Natural killer cell (primary cell): ENCODE measurements around the gene CACNA1C. TPM values are rescaled to one million over a fixed set of nuclear protein-coding genes. Genes with fewer than 3 reads are reported as not detected.

Experiments used
- ATAC-seq, 3 donors: fragments of 150-1000 bp in 2 of 3; fragments of 200-7000 bp in 1 of 3; cut with Tn5 transposase; 1 replicate in 1 of 3; 2 replicates in 2 of 3; pipeline ENCODE4 v1.10.0; 2021; ENCODE audit warnings: mild to moderate bottlenecking in 2 of 3, moderate library complexity in 2 of 3
- DNase-seq, 2 donors: peaks; one replicate each; pipeline versions ENCODE4 v3.0.0 to v3.0.0-alpha.2; 2013 to 2021; ENCODE audit warnings: mixed read lengths in 1 of 2
- H3K27ac ChIP-seq: one replicate; pipeline ENCODE4 v1.5.1; 2013; ENCODE audit warnings: mild to moderate bottlenecking, low read length
- H3K27me3 ChIP-seq: one replicate; pipeline ENCODE4 v1.6.1; 2013; ENCODE audit warnings: low read length; ENCODE audit not compliant: control insufficient read depth, insufficient read depth
- H3K36me3 ChIP-seq: one replicate; pipeline ENCODE4 v1.6.1; 2013; ENCODE audit warnings: low read length; ENCODE audit not compliant: control insufficient read depth, insufficient read depth
- H3K4me1 ChIP-seq: one replicate; pipeline ENCODE4 v1.6.1; 2013; ENCODE audit warnings: low read length; ENCODE audit not compliant: control insufficient read depth, insufficient read depth
- H3K4me3 ChIP-seq: one replicate; pipeline ENCODE4 v1.5.1; 2013; ENCODE audit warnings: low read length
- H3K9me3 ChIP-seq: one replicate; pipeline ENCODE4 v1.6.1; 2013; ENCODE audit warnings: low read length; ENCODE audit not compliant: control insufficient read depth, insufficient read depth
- H3K27ac Mint-ChIP-seq, 2 donors: one replicate each; pipeline ENCODE4 v1.8.0; 2022; ENCODE audit warnings: mild to moderate bottlenecking in 2 of 2, mixed read lengths in 2 of 2, moderate library complexity in 1 of 2
- H3K27me3 Mint-ChIP-seq, 2 donors: one replicate each; pipeline ENCODE4 v1.8.0; 2022; ENCODE audit warnings: low read depth in 2 of 2, mixed read lengths in 2 of 2
- H3K36me3 Mint-ChIP-seq: one replicate; pipeline ENCODE4 v1.8.0; 2022; ENCODE audit warnings: mixed read lengths
- H3K4me1 Mint-ChIP-seq, 2 donors: one replicate each; pipeline ENCODE4 v1.8.0; 2022; ENCODE audit warnings: mixed read lengths in 2 of 2
- H3K4me3 Mint-ChIP-seq: one replicate; pipeline ENCODE4 v1.8.0; 2022; ENCODE audit warnings: mild to moderate bottlenecking, moderate library complexity, mixed read lengths
- H3K9me3 Mint-ChIP-seq, 2 donors: one replicate each; pipeline ENCODE4 v1.8.0; 2022; ENCODE audit warnings: mixed read lengths in 2 of 2
- CTCF ChIP-seq: fragments of 200-600 bp; IDR thresholded peaks from one replicate; pipeline ENCODE4 v1.8.0; 2022; ENCODE audit warnings: antibody characterized with exemption
- WGBS: methylation state at CpG from one replicate; pipeline ENCODE4 v1.1.7; 2013; ENCODE audit warnings: missing lambda C conversion rate; ENCODE audit not compliant: insufficient coverage; 5-methylcytosine and 5-hydroxymethylcytosine counted together
- intact Hi-C: fragments of 100-400 bp; cut with micrococcal nuclease; formaldehyde crosslinking; loops from one replicate; pipeline ENCODE4 v1.14.2; 2022
- total RNA-seq, 4 donors: library from RNA; stranded (reverse); fragments of 120-200 nt in 1 of 4; gene quantifications; one replicate each; pipeline versions ENCODE4 v1.2.3 to v1.2.4, GENCODE V29; 2013 to 2022

The CACNA1C gene
- total RNA-seq, 3 donors from 2014 or later (not counting 1 experiment from before 2014, with no cell fraction given), result 0.07 to 0.35 (median 0.08) TPM

- intact Hi-C loops, result no loop called here
- Histone ChIP-seq H3K4me3 (peak overlapping the region; percentile 10), H3K27ac (no peak overlapping the region), H3K9me3 (no peaks in the 10 kb centered on the region), H3K27me3 (no peaks in the 10 kb centered on the region), H3K4me1 (peaks cover 9% of the 10 kb centered on the region), H3K36me3 (no peaks in the 10 kb centered on the region)
- Mint-ChIP-seq H3K9me3 (no peaks in the 10 kb centered on the region), H3K4me3 (peak overlapping the region; percentile 35), H3K27me3 (peaks cover 42 to 83% of the 10 kb centered on the region in 2 donors), H3K36me3 (no peaks in the 10 kb centered on the region), H3K4me1 (peaks cover 0 to 16% of the 10 kb centered on the region in 2 donors), H3K27ac (no peak overlapping the region)
- ATAC-seq, result no peak
- no peak for DNase-seq
- TF ChIP-seq CTCF, result no peak
- WGBS, result 78% methylated on average over 13 of the region's 15 CpGs
These were observed 17.2 kb upstream of the CACNA1C start for GRCh38 chr12:2035431-2036055.

GRCh38 chr12:2039034-2039433, 13.8 kb upstream of the CACNA1C start:
- ATAC-seq, result no peak

GRCh38 chr12:2043054-2043453, 9.7 kb upstream of the CACNA1C start:
- H3K9me3 ChIP-seq, result no peaks in the 10 kb centered on the region
- Mint-ChIP-seq H3K36me3 (no peaks in the 10 kb centered on the region), H3K27me3 (peaks cover 15 to 58% of the 10 kb centered on the region in 2 donors), H3K9me3 (no peaks in the 10 kb centered on the region), H3K4me3 (no peak overlapping the region), H3K27ac (no peak overlapping the region), H3K4me1 (no peaks in the 10 kb centered on the region)
- H3K27ac ChIP-seq, result no peak overlapping the region
- no peak for TF ChIP-seq CTCF
- intact Hi-C loops, result no loop called here
- DNase-seq (no peak), ATAC-seq (no peak)
- H3K4me1 ChIP-seq, result no peaks in the 10 kb centered on the region
- no CpG with 5 or more reads among the region's 2 CpGs for WGBS
- H3K36me3 ChIP-seq, result no peaks in the 10 kb centered on the region
- peaks cover 7% of the 10 kb centered on the region for H3K27me3 ChIP-seq
- H3K4me3 ChIP-seq, result no peak overlapping the region

More at GRCh38 chr12:2039034-2039433, 13.8 kb upstream of the CACNA1C start:
- H3K4me3 Mint-ChIP-seq, result no peak overlapping the region
- no peak for TF ChIP-seq CTCF
- H3K9me3 Mint-ChIP-seq, result no peaks in the 10 kb centered on the region
- Histone ChIP-seq H3K27ac (no peak overlapping the region), H3K27me3 (peaks cover 7% of the 10 kb centered on the region), H3K9me3 (no peaks in the 10 kb centered on the region), H3K4me3 (no peak overlapping the region), H3K4me1 (peaks cover 9% of the 10 kb centered on the region), H3K36me3 (no peaks in the 10 kb centered on the region)
- intact Hi-C loops, result no loop called here
- DNase-seq, result no peak
- H3K27me3 Mint-ChIP-seq, result peaks cover 34 to 70% of the 10 kb centered on the region in 2 donors
- H3K4me1 Mint-ChIP-seq, result peaks cover 0 to 16% of the 10 kb centered on the region in 2 donors
- H3K27ac Mint-ChIP-seq, result no peak overlapping the region
- H3K36me3 Mint-ChIP-seq, result no peaks in the 10 kb centered on the region

GRCh38 chr12:2044165-2044564, 8.6 kb upstream of the CACNA1C start:
- intact Hi-C loops, result no loop called here
- 81% methylated on average over 6 of the region's 6 CpGs for WGBS
- Histone ChIP-seq H3K9me3 (no peaks in the 10 kb centered on the region), H3K27ac (no peak overlapping the region), H3K27me3 (peaks cover 7% of the 10 kb centered on the region), H3K4me3 (no peak overlapping the region), H3K36me3 (no peaks in the 10 kb centered on the region), H3K4me1 (no peaks in the 10 kb centered on the region)
- peaks cover 20 to 52% of the 10 kb centered on the region in 2 donors for H3K27me3 Mint-ChIP-seq
- ATAC-seq, result no peak
- H3K36me3 Mint-ChIP-seq, result no peaks in the 10 kb centered on the region
- H3K4me1 Mint-ChIP-seq, result no peaks in the 10 kb centered on the region
- no peak for TF ChIP-seq CTCF
- H3K9me3 Mint-ChIP-seq, result no peaks in the 10 kb centered on the region
- no peak overlapping the region for H3K27ac Mint-ChIP-seq
- no peak overlapping the region for H3K4me3 Mint-ChIP-seq
- no peak for DNase-seq
